Right atrium auricular region (tissue), 2 donors: ENCODE measurements around the gene HECA. TPM values are rescaled to one million over a fixed set of nuclear protein-coding genes. Genes with fewer than 3 reads are reported as not detected.
A peak's percentile ranks its signal among the peaks of the same experiment; 100 is the strongest.

Experiments
- DNase-seq: peaks from one replicate; pipeline ENCODE4 v3.0.0-alpha.2; 2019; ENCODE audit warnings: low spot score
- H3K27ac ChIP-seq, 2 donors: fragments of 200-600 bp; sonication (generic); 1 replicate in 1 of 2; 2 replicates in 1 of 2; pipeline ENCODE4 v1.5.1; 2016 to 2019
- H3K27me3 ChIP-seq, 2 donors: fragments of 200-600 bp; sonication (generic); one replicate each; pipeline versions ENCODE4 v1.5.1 to v1.6.0; 2017 to 2019
- H3K36me3 ChIP-seq: fragments of 200-600 bp; sonication (generic); one replicate; pipeline ENCODE4 v1.5.1; 2016
- H3K4me1 ChIP-seq, 2 donors: fragments of 200-600 bp; sonication (generic); one replicate each; pipeline versions ENCODE4 v1.5.1 to v1.6.0; 2017 to 2019
- H3K4me3 ChIP-seq, 2 donors: fragments of 200-600 bp; sonication (generic); 1 replicate in 1 of 2; 2 replicates in 1 of 2; pipeline ENCODE4 v1.5.1; 2017 to 2019; ENCODE audit warnings: mild to moderate bottlenecking in 1 of 2, moderate library complexity in 1 of 2
- H3K9me3 ChIP-seq, 2 donors: fragments of 200-600 bp; sonication (generic); one replicate each; pipeline ENCODE4 v1.5.1; 2019
- total RNA-seq, 2 donors: library from RNA; depleted of rRNA; stranded (reverse); fragments of >200 nt; gene quantifications; one replicate each; pipeline ENCODE4 v1.1.0, GENCODE V29; 2016
- TF ChIP-seq, protein P1 (sequence below), 2 donors: fragments of 200-600 bp; sonication (generic); IDR thresholded peaks; one replicate each; pipeline ENCODE4 v1.5.1; 2019; ENCODE audit warnings: antibody characterized with exemption in 2 of 2

Gene HECA
- total RNA-seq, 2 donors from 2014 or later = 43.4 to 51.1 TPM

- no peaks in the 10 kb centered on the region for H3K36me3 ChIP-seq
- H3K9me3 ChIP-seq = no peaks in the 10 kb centered on the region
- H3K4me1 ChIP-seq = peaks cover 0 to 60% of the 10 kb centered on the region in 2 donors
- no peak overlapping the region for H3K27ac ChIP-seq
- no peak overlapping the region for H3K4me3 ChIP-seq
- H3K27me3 ChIP-seq = no peaks in the 10 kb centered on the region
- TF ChIP-seq, protein P1, sequence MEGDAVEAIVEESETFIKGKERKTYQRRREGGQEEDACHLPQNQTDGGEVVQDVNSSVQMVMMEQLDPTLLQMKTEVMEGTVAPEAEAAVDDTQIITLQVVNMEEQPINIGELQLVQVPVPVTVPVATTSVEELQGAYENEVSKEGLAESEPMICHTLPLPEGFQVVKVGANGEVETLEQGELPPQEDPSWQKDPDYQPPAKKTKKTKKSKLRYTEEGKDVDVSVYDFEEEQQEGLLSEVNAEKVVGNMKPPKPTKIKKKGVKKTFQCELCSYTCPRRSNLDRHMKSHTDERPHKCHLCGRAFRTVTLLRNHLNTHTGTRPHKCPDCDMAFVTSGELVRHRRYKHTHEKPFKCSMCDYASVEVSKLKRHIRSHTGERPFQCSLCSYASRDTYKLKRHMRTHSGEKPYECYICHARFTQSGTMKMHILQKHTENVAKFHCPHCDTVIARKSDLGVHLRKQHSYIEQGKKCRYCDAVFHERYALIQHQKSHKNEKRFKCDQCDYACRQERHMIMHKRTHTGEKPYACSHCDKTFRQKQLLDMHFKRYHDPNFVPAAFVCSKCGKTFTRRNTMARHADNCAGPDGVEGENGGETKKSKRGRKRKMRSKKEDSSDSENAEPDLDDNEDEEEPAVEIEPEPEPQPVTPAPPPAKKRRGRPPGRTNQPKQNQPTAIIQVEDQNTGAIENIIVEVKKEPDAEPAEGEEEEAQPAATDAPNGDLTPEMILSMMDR (IDR thresholded peaks at IDR 0.05) = no peak
- DNase-seq = no peak
Observed at GRCh38 chr6:139143111-139143510, 8.2 kb downstream of the HECA start.

- TF ChIP-seq, protein P1 (IDR thresholded peaks at IDR 0.05) = no peak
- H3K4me3 ChIP-seq = no peak overlapping the region
- no peaks in the 10 kb centered on the region for H3K9me3 ChIP-seq
- H3K36me3 ChIP-seq = no peaks in the 10 kb centered on the region
- H3K27me3 ChIP-seq = no peaks in the 10 kb centered on the region
- no peak overlapping the region for H3K27ac ChIP-seq
- no peak for DNase-seq
- H3K4me1 ChIP-seq = peaks cover 3 to 60% of the 10 kb centered on the region in 2 donors
Observed at GRCh38 chr6:139144490-139145085, 9.7 kb downstream of the HECA start.

GRCh38 chr6:139145661-139146060, 10.8 kb downstream of the HECA start:
- DNase-seq = no peak
- no peaks in the 10 kb centered on the region for H3K9me3 ChIP-seq
- no peaks in the 10 kb centered on the region for H3K36me3 ChIP-seq
- H3K27me3 ChIP-seq = no peaks in the 10 kb centered on the region
- H3K4me1 ChIP-seq = peaks cover 3 to 58% of the 10 kb centered on the region in 2 donors
- TF ChIP-seq, protein P1 (IDR thresholded peaks at IDR 0.05) = no peak
- no peak overlapping the region for H3K27ac ChIP-seq
- no peak overlapping the region for H3K4me3 ChIP-seq

DNA sequence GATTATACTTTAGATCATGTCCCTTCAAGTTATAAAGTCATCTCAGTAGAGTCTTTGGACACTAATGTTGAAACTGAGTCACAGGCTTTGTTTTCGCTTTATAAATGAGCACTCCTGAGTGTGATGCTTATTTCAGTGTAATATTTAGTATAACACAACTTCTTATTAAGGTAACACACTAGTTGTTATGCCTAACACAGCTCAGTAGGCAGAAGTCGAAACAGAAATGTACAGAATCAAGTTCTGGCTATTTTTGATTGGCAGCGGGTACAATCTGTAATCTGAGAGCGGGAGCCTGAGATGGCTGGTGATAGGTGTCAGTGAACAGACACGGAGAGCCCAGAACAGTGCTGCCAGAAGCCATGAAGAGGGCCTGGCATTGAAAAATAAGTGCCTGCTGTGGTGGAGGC, 11.4 kb downstream of the HECA start:
- no peaks in the 10 kb centered on the region for H3K27me3 ChIP-seq
- H3K36me3 ChIP-seq = no peaks in the 10 kb centered on the region
- peaks cover 3 to 64% of the 10 kb centered on the region in 2 donors for H3K4me1 ChIP-seq
- H3K4me3 ChIP-seq = no peak overlapping the region
- H3K9me3 ChIP-seq = no peaks in the 10 kb centered on the region
- TF ChIP-seq, protein P1 (IDR thresholded peaks at IDR 0.05) = no peak
- DNase-seq = no peak
- H3K27ac ChIP-seq = peak overlapping the region in 1 of 2 donors; percentile 41

DNA sequence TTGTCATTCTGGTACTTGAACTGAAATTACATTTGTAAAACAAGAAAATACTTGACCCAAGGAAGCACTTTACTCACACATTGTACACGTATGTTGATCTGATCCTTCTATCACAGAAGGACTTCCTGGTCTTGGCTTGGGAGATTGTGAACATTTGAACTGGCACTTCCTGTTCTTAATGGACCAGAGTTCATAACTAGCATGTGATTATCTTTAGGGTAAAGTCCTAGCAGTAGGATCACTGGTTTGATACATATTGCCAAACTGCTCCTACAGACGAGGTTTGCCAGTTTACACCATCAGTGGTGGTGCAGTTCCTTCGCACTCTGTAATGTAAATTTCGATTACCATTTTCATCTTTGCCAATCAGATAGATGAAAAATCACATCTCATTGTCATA, 12.7 kb downstream of the HECA start:
- H3K36me3 ChIP-seq = no peaks in the 10 kb centered on the region
- H3K9me3 ChIP-seq = no peaks in the 10 kb centered on the region
- no peak overlapping the region for H3K4me3 ChIP-seq
- TF ChIP-seq, protein P1 (IDR thresholded peaks at IDR 0.05) = no peak
- DNase-seq = no peak
- no peaks in the 10 kb centered on the region for H3K27me3 ChIP-seq
- H3K4me1 ChIP-seq = peaks cover 3 to 75% of the 10 kb centered on the region in 2 donors
- H3K27ac ChIP-seq = no peak overlapping the region
